ENCODE measurements around the gene CMTM3.

- TF ChIP-seq YY1 (IDR thresholded peaks at IDR 0.05; ENCODE audit: insufficient read depth, insufficient read length) = no peak
- no peak for TF ChIP-seq SUZ12 (IDR thresholded peaks at IDR 0.05; ENCODE audit: extremely low read depth, insufficient read depth, insufficient read length)
- no peak for TF ChIP-seq ZNF274 (IDR thresholded peaks at IDR 0.05; ENCODE audit: low read depth, low read length)
Observed at GRCh38 chr16:66656547-66656946, 52.0 kb downstream of the CMTM3 start.

All from NT2/D1 (cell line).